Activated CD8-positive, alpha-beta memory T cell treated with anti-CD3 and anti-CD28 coated beads, Interleukin-2, amount 10 ng/mL, durations not matched to agents 7 days and 5 days (primary cell): ENCODE measurements around the gene SPIN4. TPM values are rescaled to one million over a fixed set of nuclear protein-coding genes. Genes with fewer than 3 reads are reported as not detected.

ENCODE experiments used
- ATAC-seq: fragments of 150-1000 bp; cut with Tn5 transposase; one replicate; pipeline ENCODE4 v1.10.0; 2021; ENCODE audit warnings: moderate library complexity
- CTCF ChIA-PET: fragments of 350-600 bp; sonication (Branson Sonifier 250); formaldehyde crosslinking; loops from one replicate; lab custom pipeline; 2021; ENCODE audit warnings: antibody characterized with exemption; lab: Charles Lee
- DNase-seq: peaks from one replicate; pipeline ENCODE4 v3.0.0-alpha.2; 2020
- H3K27ac Mint-ChIP-seq: one replicate; pipeline ENCODE4 v1.8.0; 2021; ENCODE audit warnings: mild to moderate bottlenecking, mixed read lengths
- H3K27me3 Mint-ChIP-seq: one replicate; pipeline ENCODE4 v1.8.0; 2021; ENCODE audit warnings: mixed read lengths
- H3K36me3 Mint-ChIP-seq: one replicate; pipeline ENCODE4 v1.8.0; 2021; ENCODE audit warnings: mild to moderate bottlenecking, mixed read lengths
- H3K4me1 Mint-ChIP-seq: one replicate; pipeline ENCODE4 v1.8.0; 2021; ENCODE audit warnings: mixed read lengths
- H3K4me3 Mint-ChIP-seq: one replicate; pipeline ENCODE4 v1.8.0; 2021; ENCODE audit warnings: mild to moderate bottlenecking, moderate library complexity, mixed read lengths
- H3K9me3 Mint-ChIP-seq: one replicate; pipeline ENCODE4 v1.8.0; 2022; ENCODE audit warnings: low read depth, mixed read lengths
- total RNA-seq, 2 experiments: library from RNA; stranded (reverse); gene quantifications; one replicate each; pipeline ENCODE4 v1.2.3, GENCODE V29; 2021

The SPIN4 gene
- total RNA-seq, 2 experiments from 2014 or later: 13.2 to 14.8 TPM

DNA sequence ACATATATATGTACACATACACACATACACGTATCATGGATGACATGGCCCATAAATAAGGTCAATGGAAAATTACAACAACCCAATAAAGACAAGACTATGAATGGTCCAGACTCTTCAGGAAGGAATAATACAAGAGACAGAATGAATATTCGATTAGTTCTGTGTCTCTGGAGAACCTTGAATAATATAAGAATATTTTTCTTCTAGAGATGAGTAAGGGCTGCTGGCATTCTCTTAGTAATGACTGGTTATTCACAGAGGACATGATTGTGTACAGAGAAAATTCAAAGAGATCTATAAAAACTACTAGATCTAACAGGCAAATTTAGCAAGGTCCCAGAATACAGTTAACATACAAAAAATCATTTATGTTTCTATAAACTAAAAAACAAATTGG is 23.3 kb downstream of the SPIN4 start:
- no peak for DNase-seq
- no peak for ATAC-seq
- CTCF ChIA-PET: no interaction called here
- H3K9me3 Mint-ChIP-seq: no peaks in the 10 kb centered on the region
- peaks cover 16% of the 10 kb centered on the region for H3K36me3 Mint-ChIP-seq
- no peak overlapping the region for H3K27ac Mint-ChIP-seq
- H3K4me3 Mint-ChIP-seq: no peak overlapping the region
- H3K4me1 Mint-ChIP-seq: peaks cover 5% of the 10 kb centered on the region
- H3K27me3 Mint-ChIP-seq: no peaks in the 10 kb centered on the region

DNA sequence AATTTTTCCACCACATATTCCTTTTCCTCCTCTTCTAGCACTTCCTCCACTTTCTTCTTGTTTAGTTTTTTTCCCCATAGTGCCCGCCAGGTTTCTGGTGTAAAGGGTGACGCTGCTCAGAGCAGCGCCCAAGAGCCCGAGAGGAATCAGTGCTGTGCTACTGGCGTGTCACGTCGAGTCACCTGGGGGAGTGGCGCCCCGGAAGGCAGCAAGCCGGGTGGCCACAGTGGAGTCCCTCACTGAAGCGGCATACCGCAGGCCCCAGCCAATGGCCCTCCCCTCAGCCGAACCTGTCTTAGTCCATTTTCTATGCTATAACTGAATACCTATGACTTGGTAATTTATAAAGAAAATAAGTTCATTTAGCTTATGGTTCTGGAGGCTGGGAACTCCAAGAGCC is 51.5 kb downstream of the SPIN4 start:
- CTCF ChIA-PET: no interaction called here
- Mint-ChIP-seq H3K9me3 (peaks cover 2% of the 10 kb centered on the region), H3K27ac (no peak overlapping the region), H3K36me3 (no peaks in the 10 kb centered on the region), H3K4me1 (no peaks in the 10 kb centered on the region), H3K27me3 (no peaks in the 10 kb centered on the region), H3K4me3 (no peak overlapping the region)
- DNase-seq (no peak), ATAC-seq (no peak)
